IPS DF 6.9 (cell line): ENCODE measurements around the gene TRIM42.

Experiments
- DNase-seq: peaks from one replicate; pipeline ENCODE4 v3.0.0-alpha.2; 2013; ENCODE audit warnings: low read depth, low spot score
- H3K27ac ChIP-seq: one replicate; pipeline ENCODE4 v1.5.1; 2013; ENCODE audit warnings: low read length, control low read depth
- H3K27me3 ChIP-seq: 2 replicates; pipeline ENCODE4 v1.6.1; 2013; ENCODE audit warnings: mild to moderate bottlenecking, low read length; ENCODE audit not compliant: control insufficient read depth, insufficient read depth
- H3K36me3 ChIP-seq: 2 replicates; pipeline ENCODE4 v1.6.1; 2013; ENCODE audit warnings: low read length; ENCODE audit not compliant: control insufficient read depth, insufficient read depth
- H3K4me1 ChIP-seq: 2 replicates; pipeline ENCODE4 v1.6.1; 2013; ENCODE audit warnings: low read length; ENCODE audit not compliant: control insufficient read depth, insufficient read depth
- H3K4me3 ChIP-seq: 2 replicates; pipeline ENCODE4 v1.5.1; 2013; ENCODE audit warnings: mild to moderate bottlenecking, low read length
- H3K9me3 ChIP-seq: 2 replicates; pipeline ENCODE4 v1.6.1; 2013; ENCODE audit warnings: low read length, inconsistent platforms; ENCODE audit not compliant: control insufficient read depth, insufficient read depth
- WGBS: extraction: QIAGEN DNeasy Blood & Tissue Kit; methylation state at CpG from one replicate; pipeline ENCODE4 v1.1.7; 2013; ENCODE audit warnings: mixed read lengths, missing lambda C conversion rate; ENCODE audit not compliant: insufficient read length, insufficient coverage; 5-methylcytosine and 5-hydroxymethylcytosine counted together

Gene TRIM42

GRCh38 chr3:140677764-140678163, at the start of gene TRIM42:
Gene TRIM42 (plus strand): TSS chr3:140678064. CDS start chr3:140678230, 166 bp downstream.
- Histone ChIP-seq H3K36me3 (no peaks in the 10 kb centered on the region), H3K4me3 (no peak within 1 kb of the TSS), H3K27me3 (no peaks in the 10 kb centered on the region), H3K4me1 (no peaks in the 10 kb centered on the region), H3K9me3 (no peaks in the 10 kb centered on the region), H3K27ac (no peak within 1 kb of the TSS)
- DNase-seq: no peak
- no CpG with 5 or more reads among the region's 2 CpGs for WGBS

DNA sequence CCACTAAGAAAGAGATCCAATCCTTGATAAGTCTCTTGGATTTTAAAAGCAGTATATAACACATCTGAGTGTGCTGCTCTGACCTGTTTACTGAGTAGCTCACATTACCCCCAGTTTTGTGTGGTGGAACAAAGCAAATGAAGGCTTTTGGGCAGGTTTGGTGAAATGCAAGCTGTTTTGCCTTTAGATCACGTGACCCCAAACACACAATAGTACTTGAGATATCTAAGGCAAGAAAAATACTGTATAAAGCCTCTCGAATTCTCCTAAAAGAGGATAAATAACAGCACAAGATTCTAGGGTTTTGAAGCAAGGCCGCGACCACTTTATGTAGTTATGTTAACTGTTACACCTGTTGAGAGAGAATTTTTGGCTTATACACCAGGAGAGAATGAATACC, 49.3 kb upstream of the TRIM42 start:
- DNase-seq: no peak
- Histone ChIP-seq H3K4me3 (no peak overlapping the region), H3K9me3 (no peaks in the 10 kb centered on the region), H3K27me3 (no peaks in the 10 kb centered on the region), H3K27ac (no peak overlapping the region), H3K4me1 (no peaks in the 10 kb centered on the region), H3K36me3 (no peaks in the 10 kb centered on the region)
- no CpG with 5 or more reads among the region's 4 CpGs for WGBS

- H3K4me3 ChIP-seq: no peak overlapping the region
- no peaks in the 10 kb centered on the region for H3K4me1 ChIP-seq
- no peaks in the 10 kb centered on the region for H3K9me3 ChIP-seq
- no peak for DNase-seq
- H3K36me3 ChIP-seq: no peaks in the 10 kb centered on the region
- WGBS: no CpG with 5 or more reads among the region's 3 CpGs
- H3K27me3 ChIP-seq: no peaks in the 10 kb centered on the region
- no peak overlapping the region for H3K27ac ChIP-seq
Measured at GRCh38 chr3:140629357-140630137, 48.3 kb upstream of the TRIM42 start.

DNA sequence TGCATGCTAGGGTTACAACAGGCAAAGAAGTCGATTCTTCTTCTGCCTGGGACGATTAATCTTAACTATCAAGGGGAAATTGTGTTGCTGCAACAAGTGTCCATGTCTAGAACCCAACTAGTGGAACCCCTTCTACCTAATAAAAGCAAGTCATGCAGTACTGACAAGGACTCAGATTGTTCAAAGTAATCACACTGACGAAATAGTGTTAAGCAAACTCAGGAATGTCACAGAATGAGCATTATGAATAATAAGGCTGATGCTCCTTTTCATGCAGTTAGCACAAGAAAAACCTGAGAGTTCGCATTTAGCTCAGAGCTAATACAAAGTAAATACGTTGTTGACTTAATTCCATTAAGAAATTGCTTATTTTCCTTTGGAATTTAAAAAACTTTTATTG, 47.5 kb upstream of the TRIM42 start:
- no peak for DNase-seq
- H3K4me3 ChIP-seq: no peak overlapping the region
- no peak overlapping the region for H3K27ac ChIP-seq
- no peaks in the 10 kb centered on the region for H3K4me1 ChIP-seq
- no CpG with 5 or more reads among the region's 5 CpGs for WGBS
- H3K36me3 ChIP-seq: no peaks in the 10 kb centered on the region
- H3K9me3 ChIP-seq: no peaks in the 10 kb centered on the region
- no peaks in the 10 kb centered on the region for H3K27me3 ChIP-seq

DNA sequence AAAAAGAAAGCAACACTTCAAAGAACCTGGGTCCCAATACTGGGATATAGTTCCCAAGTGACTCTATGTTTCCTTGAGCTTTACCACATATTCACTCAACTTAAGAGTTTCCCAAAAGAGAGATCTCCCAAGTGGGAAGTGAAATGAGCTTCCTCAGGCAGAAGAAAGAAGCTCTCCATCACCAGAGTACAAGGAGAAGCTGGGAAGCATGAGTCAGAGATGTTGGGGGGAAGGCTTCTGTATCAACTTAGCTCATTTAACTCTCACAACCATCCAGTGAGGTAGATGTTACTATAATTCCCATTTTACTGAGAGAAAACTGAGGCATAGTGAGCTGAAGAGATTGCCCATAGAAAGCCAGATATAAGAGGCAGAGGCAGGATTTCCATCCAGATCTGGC, 47.0 kb upstream of the TRIM42 start:
- Histone ChIP-seq H3K27me3 (no peaks in the 10 kb centered on the region), H3K36me3 (no peaks in the 10 kb centered on the region), H3K27ac (no peak overlapping the region), H3K4me1 (no peaks in the 10 kb centered on the region), H3K4me3 (no peak overlapping the region), H3K9me3 (no peaks in the 10 kb centered on the region)
- DNase-seq: no peak

- H3K27me3 ChIP-seq: no peaks in the 10 kb centered on the region
- H3K4me3 ChIP-seq: no peak overlapping the region
- H3K9me3 ChIP-seq: no peaks in the 10 kb centered on the region
- no peaks in the 10 kb centered on the region for H3K4me1 ChIP-seq
- H3K27ac ChIP-seq: no peak overlapping the region
- WGBS: no CpG with 5 or more reads among the region's 5 CpGs
- no peaks in the 10 kb centered on the region for H3K36me3 ChIP-seq
- DNase-seq: no peak
Measured at GRCh38 chr3:140635276-140635675, 42.6 kb upstream of the TRIM42 start.

- WGBS: no CpG with 5 or more reads among the region's 6 CpGs
- Histone ChIP-seq H3K9me3 (no peaks in the 10 kb centered on the region), H3K27me3 (no peaks in the 10 kb centered on the region), H3K4me1 (no peaks in the 10 kb centered on the region), H3K27ac (no peak overlapping the region), H3K4me3 (no peak overlapping the region), H3K36me3 (no peaks in the 10 kb centered on the region)
- DNase-seq: no peak
Measured at GRCh38 chr3:140636406-140637138, 41.3 kb upstream of the TRIM42 start.

GRCh38 chr3:140651287-140651686, 26.6 kb upstream of the TRIM42 start:
- Histone ChIP-seq H3K36me3 (no peaks in the 10 kb centered on the region), H3K4me3 (no peak overlapping the region), H3K27me3 (no peaks in the 10 kb centered on the region), H3K9me3 (no peaks in the 10 kb centered on the region), H3K4me1 (no peaks in the 10 kb centered on the region; the same call in 1 of the 2 replicates), H3K27ac (no peak overlapping the region)
- no CpG with 5 or more reads among the region's 23 CpGs for WGBS
- no peak for DNase-seq

DNA sequence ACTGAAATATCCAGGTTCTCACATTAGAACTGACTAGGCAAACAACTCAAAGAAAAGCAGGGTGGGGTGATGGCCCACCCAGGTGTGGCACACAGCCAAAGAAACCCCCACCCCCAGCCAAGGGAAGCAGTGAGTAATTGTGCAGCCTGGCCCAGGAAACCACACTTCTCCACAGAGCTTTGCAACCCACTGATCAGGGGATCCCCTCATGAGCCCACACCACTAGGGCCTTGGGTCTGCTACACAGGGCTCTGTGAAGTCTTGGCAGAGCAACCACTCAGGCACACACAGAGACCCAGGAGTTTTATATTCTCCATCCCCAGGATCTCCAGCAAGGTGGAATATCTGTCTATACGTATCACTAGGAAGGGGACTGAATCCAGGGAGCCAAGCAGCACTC, 22.2 kb upstream of the TRIM42 start:
- Histone ChIP-seq H3K27me3 (no peaks in the 10 kb centered on the region), H3K36me3 (no peaks in the 10 kb centered on the region), H3K4me3 (no peak overlapping the region), H3K4me1 (no peaks in the 10 kb centered on the region; the same call in 1 of the 2 replicates), H3K27ac (no peak overlapping the region), H3K9me3 (no peaks in the 10 kb centered on the region)
- no peak for DNase-seq
- no CpG with 5 or more reads among the region's 1 CpG for WGBS

DNA sequence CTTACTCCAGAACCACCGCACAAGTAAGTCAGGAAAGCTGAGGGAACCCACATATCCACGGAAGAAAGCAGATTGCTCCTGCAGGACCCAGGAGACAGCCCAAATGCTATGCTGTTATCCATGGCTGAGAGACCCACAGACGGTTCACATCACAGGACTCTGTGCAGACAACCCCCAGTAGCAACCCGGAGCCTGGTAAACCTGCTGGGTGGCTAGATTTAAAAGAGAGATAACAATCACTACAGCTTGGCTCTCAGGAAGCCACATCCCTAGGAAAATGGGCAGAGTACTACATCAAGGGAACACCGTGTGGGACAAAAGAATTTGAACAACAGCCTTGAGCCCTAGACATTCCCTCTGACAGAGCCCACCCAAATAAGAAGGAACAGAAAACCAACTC, 13.8 kb upstream of the TRIM42 start:
- no peak overlapping the region for H3K27ac ChIP-seq
- no CpG with 5 or more reads among the region's 5 CpGs for WGBS
- H3K4me3 ChIP-seq: no peak overlapping the region
- H3K27me3 ChIP-seq: no peaks in the 10 kb centered on the region
- DNase-seq: no peak
- no peaks in the 10 kb centered on the region for H3K36me3 ChIP-seq
- no peaks in the 10 kb centered on the region for H3K9me3 ChIP-seq
- H3K4me1 ChIP-seq: no peaks in the 10 kb centered on the region
